Stimulated activated CD4-positive, alpha-beta T cell treated with anti-CD3 and anti-CD28 coated beads, Interleukin-4, amount 100 ng/mL, for 24 hours (primary cell): Measurements from ENCODE around the gene ZCCHC14.
"Not testable (repeated sequence)": the region's sequence is repeated elsewhere in the genome, so short reads cannot be mapped to it uniquely, and the experiment has no call there.

Source experiments
- DNase-seq: peaks from one replicate; pipeline ENCODE4 v3.0.0-alpha.2; 2020

Gene ZCCHC14

DNA sequence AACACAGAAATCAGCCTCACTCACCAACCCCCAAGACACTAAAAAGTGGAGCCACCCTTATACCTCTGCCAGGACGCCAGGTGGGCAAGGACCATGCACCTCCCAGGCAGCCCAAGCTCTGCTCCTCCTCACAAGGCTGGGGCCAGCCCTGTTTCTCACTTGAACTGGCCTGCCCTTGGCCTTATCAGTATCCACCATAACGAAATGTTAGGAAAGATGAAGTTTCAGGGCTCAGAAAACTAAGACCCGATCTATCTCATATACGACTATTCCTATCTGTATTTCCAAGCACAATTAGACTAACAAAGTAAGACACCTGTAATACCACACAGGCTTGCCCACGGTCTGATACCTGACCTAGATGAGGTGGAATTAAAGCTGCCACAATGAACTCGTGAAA, 116.2 kb downstream of the ZCCHC14 start:
- no peak for DNase-seq

DNA sequence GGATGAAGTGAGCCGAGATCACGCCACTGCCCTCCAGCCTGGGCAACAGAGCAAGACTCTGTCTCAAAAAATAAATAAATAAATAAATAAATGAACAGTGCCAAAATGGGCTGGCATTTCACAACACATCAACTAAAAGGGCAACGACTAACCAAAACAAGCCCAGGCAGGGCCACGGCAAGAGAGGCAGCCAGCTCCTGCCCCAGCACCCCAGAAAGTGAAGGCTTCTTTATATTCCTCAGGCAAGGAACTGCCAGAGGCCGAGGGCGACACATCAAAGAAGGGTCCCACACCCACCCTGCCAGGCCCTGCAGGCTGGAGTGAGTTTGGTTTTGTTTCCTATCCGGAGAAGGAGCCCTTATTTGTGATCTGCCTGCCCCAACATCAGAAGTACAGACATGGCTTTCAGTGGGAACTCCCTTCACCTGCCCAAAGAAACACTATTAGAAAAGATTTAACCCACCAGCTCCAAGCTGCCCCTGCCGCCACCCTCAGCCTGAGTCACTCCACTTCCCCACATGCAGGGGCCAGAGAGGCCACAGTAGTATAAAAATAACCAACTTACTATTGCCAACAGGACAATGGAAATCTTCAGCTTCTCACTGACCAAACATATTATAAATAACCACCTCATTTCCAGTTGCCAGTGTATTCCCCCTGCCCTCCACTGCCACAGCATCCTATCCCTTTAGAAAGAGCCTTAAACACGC, 117.2 kb downstream of the ZCCHC14 start:
- DNase-seq = no peak

DNA sequence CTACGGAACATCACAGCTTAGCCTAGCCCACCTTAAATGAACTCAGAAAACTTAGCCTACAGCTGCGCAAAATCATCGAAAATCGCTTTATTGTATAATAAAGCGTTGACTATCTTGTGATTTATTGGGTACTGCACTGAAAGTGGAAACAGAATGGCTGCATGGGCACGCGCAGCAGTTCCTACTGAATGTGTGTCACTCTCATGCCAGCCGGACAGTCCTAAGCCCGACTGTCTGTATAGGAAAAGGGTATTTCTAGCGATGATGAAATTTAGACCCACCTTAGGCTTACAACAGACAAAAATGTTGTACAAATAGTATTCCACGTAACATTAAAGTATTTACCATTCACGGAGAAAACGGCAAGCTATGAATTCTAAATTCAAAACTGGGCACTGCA, 118.5 kb downstream of the ZCCHC14 start:
- DNase-seq = no peak

DNA sequence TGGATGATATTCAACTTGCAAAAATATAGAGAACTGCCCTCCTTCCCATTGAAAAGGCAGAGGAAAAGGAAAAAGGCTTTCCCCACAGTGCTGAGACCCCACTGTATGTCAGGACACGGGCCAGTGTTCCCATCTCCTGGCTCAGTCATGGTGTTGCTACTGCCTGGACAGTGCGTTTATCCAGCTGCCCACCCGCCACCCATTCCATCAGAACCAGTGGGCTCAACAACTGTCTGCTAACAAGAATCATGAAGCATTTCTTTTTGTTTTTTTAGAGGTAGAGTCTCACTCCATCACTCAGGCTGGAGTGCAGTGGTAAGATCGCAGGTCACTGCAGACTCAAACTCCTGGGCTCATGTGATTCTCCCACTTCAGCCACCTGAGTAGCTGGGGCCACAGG, 120.5 kb downstream of the ZCCHC14 start:
- DNase-seq = no peak

DNA sequence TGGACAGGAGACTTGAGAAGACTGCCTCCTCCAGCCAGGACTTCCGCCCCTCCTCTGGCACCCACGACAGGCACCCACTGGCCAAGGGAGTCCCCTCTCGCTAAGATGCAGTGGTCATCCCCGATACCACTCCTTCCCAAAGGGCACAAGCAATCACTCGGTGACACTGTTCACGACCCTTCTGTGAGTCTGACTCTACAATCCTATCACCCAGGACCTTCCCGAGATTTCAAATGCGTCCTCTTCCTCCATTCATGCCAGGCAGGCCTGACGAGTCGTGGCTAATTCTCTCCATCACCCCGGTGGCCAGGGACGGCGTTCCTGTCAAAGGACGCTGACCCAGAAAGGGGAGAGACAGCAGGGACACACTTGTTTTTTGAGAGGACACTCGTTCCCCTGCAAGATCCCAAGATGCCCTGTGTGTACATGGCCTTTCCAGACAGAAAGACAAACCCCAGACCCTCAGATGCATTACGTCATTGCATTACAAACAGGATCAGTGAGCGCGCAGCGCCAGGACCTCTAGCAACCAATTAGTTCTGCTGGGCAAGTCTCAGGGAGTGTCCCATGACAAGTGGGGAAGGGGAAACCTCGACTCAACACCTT, 121.5 kb downstream of the ZCCHC14 start:
- no peak for DNase-seq

DNA sequence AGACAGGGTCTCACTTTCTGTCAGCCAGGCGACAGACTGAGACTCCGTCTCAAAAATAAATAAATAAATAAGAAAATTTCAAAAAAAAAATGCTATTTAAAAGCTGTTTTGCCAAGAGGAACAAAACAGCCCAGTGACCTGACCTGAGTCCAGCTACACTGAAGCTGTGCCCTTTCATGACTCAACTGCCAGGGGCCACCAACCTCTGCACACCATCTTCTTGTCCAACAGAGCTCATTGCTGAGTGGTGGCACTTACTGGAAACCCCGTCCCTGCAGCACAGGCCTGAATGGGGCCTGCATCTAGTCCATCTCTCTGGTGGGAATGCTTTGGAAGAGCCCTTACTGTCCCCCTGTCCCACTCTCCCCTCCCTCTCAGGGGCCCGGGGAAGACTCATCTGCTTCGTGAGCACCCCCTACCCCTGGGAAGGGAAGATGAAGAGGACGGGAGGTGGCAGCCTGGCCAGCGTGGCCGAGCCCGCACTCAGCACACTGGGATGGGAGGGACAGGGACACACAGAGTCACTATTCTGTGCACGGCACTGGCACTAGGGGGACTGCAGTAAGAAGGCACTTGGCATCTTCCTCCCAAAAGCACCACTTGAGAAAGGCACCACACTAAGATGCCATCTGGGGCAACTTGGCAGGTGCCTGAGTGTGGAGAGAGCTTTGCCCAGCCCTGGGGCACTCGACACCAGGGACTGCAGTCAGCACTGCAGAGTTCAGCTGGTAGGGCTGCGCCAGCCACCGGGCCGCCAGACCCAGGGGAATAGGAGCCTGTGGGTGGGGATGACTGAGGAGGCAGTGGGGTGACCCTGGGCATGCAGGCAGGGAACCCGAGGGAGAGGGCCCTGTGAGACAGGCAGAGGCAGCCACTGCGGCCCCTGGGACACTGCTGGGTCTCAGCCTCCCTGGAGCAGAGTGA, 122.8 kb downstream of the ZCCHC14 start:
- DNase-seq = no peak

DNA sequence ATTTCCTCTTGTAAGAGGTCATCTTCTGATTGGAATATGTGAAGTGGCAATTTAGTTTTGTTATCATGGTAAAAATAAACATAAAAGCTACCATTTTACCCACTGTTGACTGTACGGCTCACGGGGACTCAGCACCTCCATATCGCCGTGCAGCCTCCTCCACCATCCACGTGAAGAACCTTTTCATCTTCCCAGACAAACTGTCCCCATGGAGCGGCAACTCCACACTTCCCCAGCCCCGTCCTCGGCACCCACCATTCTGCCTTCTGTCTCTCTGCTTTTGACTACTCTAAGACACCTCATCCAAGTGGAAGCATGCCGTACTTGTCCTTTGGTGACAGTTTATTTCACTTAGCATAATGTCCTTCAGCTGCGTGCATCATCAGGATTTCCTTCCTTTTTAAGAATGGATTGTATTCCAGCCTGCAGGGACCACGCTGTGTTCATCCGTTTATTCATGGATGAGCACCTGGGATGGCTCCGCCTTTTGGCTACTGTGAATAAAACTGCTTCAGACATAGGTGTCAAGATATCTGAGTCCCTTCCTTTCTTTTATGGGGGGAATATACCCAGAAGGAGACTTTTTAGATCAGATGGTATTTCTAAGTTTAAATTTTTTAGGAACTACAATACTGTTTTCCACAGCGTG, 123.6 kb downstream of the ZCCHC14 start:
- DNase-seq = no peak

DNA sequence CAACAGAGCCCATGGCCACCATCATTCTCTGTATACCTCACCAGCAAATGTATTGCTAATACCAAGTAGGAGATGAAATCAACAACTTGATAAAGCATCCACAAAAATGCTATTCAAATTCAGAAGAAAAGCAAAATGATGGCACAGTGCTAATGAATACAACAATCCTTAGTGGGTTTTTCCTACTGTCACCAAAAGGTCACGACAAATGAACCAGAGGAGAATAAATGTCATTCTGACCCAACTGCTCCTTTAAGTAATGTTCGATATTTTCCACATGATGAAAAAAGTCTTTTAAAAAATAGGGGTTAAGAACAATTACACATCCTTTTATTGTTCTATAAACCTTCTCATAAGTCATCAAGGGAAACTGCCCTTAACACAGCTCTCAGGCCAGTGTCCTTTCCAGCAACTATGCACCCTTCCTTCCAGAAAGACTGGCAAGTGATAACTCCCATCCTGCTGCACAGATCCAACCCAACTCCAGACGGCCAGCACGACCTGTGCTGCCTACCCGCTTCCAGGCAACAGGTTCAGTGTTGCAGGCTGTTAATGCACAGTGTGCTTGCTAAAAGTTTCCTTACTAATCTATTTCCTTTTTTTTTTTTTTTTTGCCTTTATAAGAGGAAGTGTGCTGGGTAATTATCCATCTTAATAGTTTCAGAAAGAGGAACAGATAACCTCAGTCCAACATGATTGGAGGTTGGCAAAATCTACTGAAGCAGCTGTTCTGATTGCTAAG, 124.6 kb downstream of the ZCCHC14 start:
- DNase-seq = no peak

DNA sequence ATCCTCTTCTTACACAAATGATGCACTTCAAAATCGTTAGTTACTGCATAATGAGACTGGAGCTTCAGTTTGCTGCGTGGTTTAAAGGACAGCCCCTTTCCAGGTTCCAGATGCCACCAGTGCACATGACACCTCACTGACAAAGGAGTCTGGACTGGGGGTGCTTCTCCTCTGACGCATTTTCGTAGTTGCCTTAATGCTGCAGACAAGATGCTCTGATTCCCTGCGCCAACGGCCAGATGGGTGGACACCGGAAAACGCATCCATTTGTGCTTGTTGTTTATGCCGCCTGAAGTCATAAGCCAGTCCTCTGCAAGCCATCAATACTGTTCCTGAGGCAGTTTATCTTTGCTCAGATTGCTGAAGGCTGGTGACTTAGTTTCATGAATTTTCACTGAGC, 125.3 kb downstream of the ZCCHC14 start:
- no peak for DNase-seq

DNA sequence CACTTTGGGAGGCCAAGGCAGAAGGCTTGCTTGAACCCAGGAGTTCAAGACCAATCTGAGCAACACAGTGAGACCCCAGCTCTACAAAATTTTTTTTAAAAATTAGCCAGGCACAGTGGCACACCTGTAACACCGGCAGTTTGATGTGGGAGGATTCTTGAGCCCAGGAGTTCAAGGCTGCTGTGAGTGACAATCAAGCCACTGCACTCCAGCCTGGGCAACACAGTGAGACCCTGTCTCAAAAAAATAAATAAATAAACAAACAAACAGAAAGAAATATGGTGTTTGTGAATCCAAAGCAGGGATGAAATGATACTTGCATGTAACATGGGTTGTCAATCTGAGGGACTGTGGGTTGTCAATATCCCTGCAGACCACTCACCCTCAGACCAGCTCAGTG, 125.9 kb downstream of the ZCCHC14 start:
- DNase-seq = no peak

DNA sequence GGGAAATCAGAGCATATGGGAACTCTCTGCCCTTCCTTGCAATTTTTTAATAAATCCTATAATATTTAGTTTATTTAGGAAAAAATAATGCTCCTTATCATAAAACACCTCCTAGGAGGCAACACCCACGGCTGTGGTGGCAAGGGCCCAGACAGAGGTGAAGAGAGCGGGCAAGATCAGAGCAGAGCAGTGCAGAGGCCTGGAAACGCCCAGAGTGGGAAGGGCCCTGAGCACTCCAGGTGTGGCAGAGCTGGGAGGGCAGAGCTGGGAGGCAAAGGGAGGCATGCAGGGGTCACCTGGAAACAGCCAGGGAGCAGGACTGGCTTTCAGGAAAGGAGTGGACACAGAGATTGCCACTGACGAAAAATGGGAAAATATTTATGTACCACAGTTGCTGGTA, 126.5 kb downstream of the ZCCHC14 start:
- no peak for DNase-seq

DNA sequence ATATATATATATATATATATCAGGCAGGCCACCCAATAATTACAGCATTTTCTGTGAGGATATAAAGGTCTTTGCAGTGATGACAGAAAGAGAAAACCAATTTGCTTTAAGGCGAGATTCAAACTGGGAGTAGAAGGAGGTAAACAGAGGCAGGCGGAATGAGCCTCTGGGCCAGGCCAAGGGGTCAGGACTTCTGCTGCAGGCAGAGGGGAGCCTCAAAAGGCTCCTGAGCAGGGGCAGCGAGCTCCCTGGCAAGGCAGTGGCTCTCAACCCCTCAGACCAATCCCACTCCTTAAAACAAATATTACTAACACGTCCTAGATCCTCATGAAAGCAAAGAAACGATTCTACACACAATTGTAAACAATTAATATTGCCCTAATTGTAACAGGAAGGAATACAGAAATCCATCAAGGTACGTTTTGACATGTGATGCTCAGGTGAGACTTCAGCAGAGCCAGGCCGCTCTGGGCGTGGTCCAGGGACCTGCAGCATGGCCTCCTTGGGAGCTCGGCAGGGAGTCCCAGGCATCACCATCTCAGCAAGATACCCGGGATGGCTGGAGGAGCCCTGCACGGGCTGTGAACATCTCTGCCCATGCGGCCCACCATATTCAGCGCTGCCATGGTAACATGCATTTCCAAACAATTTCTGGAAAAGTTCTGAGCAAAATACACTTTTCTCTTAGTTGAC, 127.7 kb downstream of the ZCCHC14 start:
- DNase-seq = no peak

DNA sequence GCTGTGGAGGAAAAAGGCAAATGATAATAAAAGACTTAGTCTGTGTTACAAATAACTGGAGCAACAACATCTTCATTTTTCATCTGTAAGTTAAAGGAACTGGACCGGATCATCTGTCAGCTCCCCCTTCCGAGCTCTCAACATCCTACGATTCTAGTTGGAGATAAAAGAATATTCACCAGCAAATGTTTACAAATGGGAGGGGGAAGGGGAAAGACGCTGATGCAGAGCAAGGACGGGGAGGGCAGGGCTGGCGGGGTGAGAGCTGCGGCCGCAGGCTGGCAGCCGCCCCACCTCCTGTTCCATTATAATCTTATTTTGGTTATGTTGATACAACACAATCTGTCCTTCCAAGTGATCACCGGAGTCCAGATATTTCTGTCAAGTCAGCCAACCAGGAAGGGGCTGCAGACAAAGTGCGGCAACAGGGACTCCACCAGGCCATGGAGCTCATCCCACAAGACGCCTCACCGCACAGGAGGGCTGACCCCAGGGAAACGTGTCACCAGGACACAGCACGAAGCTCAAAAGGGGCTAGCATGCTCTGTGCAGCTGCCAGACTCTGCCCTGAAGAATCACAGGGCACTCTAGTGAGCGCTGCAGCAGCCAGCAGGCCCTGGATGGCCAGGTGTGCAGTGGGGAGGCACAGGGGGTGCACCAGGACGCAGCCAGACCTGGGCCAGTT, 128.9 kb downstream of the ZCCHC14 start:
- DNase-seq = no peak

DNA sequence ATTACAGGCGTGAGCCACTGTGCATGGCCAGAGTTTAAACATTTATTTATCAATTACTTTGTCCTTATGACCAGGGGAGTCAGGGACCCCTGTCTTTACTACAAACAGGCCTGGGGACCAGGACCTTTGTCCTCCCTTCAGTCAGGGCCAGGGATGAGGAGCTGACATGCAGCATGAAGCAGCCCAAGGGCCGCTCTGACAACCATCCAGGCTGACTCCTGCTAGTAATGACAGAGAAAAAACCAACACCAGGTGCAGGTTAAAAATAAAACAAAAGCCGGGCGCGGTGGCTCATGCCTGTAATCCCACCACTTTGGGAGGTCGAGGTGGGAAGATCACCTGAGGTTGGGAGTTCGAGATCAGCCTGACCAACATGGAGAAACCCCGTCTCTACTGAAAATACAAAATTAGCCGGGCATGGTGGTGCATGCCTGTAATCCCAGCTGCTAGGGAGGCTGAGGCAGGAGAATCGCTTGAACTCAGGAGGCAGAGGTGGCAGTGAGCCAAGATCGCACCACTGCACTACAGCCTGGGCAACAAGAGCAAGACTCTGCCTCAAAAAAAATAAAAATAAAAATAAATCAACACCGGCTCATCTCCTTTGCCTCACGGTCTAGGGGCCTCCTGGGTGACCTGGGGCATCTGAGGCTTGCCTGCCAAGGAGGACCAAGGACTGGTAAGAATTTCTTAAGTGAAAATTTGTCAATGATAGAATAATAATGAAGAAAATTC, 129.8 kb downstream of the ZCCHC14 start:
- DNase-seq = not testable (repeated sequence)

DNA sequence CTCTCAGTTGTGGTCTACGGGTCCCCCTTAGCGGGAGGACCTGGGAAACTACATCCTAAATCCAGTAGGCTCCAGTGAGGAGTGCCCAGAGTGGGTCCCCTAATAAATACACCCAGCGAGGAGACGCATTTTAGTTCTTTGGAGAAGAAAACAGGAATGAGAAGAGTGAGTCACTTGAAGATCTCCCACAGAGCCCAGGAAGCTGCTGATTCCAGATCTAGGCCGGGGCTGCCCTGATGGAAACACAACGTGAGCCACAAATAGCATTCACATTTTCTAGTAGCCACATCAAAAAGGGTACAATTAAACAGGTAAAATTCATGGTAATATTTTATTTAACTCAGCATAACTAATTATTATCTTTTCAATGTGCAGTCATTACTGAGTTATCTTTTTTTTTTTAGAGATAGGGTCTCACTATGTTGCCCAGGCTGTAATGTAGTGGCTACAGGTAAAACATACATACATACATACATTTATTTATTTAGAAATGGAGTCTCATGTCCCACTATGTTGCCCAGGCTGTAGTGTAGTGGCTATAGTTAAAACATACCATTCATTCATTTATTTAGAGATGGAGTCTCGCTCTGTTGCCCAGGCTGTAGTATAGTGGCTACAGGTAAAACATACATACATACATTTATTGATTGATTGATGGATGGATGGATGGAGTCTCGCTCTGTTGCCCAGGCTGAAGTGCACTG, 130.8 kb downstream of the ZCCHC14 start:
- no peak for DNase-seq

DNA sequence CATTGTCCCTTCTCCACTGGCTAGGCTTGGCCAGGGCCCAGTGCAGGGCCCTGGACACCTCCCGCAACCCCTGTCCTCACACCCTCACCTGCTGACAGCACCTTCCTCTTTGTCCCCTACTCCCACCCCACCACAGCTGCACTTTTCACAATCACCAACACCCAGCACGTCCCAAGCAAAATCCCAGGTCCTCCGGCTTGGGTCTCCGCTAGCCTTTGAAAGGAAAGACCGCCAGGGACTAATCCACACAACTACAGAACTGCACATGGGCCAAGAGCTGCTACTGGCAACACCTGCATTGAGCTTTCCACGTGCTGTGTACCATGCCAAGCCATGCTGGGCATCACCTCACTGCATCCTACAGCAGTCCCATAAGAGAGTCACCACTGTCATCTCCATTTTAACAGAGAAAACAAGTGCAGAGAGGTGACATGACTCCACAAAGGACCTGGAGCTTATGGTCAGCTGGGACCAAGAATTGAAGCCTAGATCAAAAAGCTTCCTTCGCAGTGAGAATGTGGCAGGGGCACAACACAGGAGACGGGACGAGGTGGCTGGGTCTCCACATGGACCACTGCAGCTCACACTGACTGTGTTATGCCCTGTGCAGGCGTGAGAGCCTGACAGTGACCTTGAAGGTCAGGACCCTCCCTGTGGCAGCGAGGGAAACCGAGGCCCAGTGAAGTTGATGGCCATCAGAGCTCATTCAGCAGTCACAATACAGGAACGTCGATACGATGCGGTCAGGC, 131.8 kb downstream of the ZCCHC14 start:
- no peak for DNase-seq

DNA sequence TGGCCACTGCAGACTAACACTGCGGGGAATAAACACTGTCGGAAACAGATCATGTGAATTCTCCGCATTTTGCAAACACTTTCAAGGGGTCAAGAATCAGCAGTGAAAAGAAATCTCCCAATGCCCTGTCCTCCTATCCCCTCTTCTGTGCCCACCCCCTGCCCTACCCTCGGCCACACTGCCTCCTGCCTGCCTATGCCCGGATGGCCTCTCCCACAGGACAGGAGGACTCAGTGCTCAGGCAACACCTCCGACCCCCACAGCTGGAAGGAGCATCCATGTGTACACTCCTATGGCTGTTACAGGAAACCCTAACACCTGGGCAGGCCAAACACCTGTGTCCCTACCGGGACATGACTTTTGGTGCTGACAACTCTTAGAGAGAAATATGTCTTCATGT, 133.7 kb downstream of the ZCCHC14 start:
- DNase-seq = no peak

DNA sequence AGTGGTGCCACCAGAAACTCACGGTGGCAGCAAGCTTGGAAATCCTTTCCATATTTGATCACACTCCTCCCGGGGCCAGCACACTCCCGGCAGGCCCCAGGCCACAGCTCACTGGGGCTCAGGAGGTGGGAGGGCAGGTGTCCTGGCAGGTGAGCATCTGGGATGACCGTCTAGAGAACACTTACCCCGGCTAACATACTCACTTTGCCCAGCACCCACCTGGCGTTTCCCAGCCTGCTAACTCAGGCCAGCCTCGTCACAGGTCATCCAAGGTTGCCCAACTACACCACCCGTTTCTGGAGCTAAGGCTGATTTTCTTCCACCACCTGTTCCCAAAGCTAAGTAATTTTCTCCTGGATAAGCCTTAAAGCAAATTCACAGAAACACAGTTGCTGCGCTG, 134.1 kb downstream of the ZCCHC14 start:
- DNase-seq = no peak

DNA sequence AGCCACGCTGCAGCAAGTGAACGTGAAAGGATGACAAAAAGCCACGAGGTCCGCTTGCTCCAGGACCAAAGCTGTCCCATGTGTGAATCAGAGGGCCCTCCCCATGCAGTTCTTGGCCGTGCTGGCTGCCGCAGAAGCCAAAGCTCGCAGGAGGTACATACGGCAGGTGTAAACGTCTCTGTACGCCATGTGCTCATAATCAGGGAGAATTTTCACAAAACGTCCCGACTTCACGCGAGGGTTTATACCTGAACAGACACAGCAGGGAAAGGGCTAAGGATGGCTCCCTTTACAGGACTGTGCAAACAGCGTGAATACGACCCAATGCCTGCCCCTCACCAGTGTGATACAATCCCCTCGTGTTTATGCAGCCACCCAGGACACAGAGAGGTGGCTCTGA, 134.6 kb downstream of the ZCCHC14 start:
- no peak for DNase-seq
